MM.1S (cell line): ENCODE data around the gene TCERG1L.

Experiments
- DNase-seq: peaks from one replicate; pipeline ENCODE4 v3.0.0-alpha.2; 2015
- H2AFZ ChIP-seq: fragments of 300-600 bp; sonication (generic); 2 replicates; pipeline ENCODE4 v1.6.0; 2016; ENCODE audit warnings: antibody characterized with exemption, low read length
- H3F3A ChIP-seq: fragments of 300-600 bp; sonication (generic); 2 replicates; pipeline ENCODE4 v1.6.1; 2016; ENCODE audit warnings: mild to moderate bottlenecking, antibody characterized with exemption, low read length, moderate library complexity, mixed read lengths; ENCODE audit not compliant: insufficient read depth
- H3K27ac ChIP-seq: fragments of 300-600 bp; sonication (generic); 2 replicates; pipeline ENCODE4 v1.5.1; 2016; ENCODE audit warnings: mild to moderate bottlenecking, low read length
- H3K27me3 ChIP-seq: fragments of 300-600 bp; sonication (generic); replicated peaks from 2 replicates; pipeline ENCODE4 v1.6.0; 2016; ENCODE audit warnings: low read length; ENCODE audit not compliant: insufficient read depth
- H3K36me3 ChIP-seq: fragments of 300-600 bp; sonication (generic); replicated peaks from 2 replicates; pipeline ENCODE4 v1.6.1; 2016; ENCODE audit warnings: mild to moderate bottlenecking, low read length, mixed read lengths; ENCODE audit not compliant: insufficient read depth
- H3K4me1 ChIP-seq: fragments of 300-600 bp; sonication (generic); 2 replicates; pipeline ENCODE4 v1.6.1; 2016; ENCODE audit warnings: low read length, mixed read lengths
- H3K4me2 ChIP-seq: fragments of 300-600 bp; sonication (generic); 2 replicates; pipeline ENCODE4 v1.6.0; 2016; ENCODE audit warnings: low read depth, low read length
- H3K4me3 ChIP-seq: fragments of 300-600 bp; sonication (generic); 2 replicates; pipeline ENCODE4 v1.5.1; 2016; ENCODE audit warnings: low read length, mixed read lengths
- H3K79me2 ChIP-seq: fragments of 300-600 bp; sonication (generic); 2 replicates; pipeline ENCODE4 v1.6.1; 2016; ENCODE audit warnings: mixed run types, low read length, mixed read lengths
- H3K9ac ChIP-seq: fragments of 300-600 bp; sonication (generic); 2 replicates; pipeline ENCODE4 v1.6.1; 2016; ENCODE audit warnings: low read length, mixed read lengths
- H3K9me2 ChIP-seq: fragments of 300-600 bp; sonication (generic); replicated peaks from 2 replicates; pipeline ENCODE4 v1.6.1; 2016; ENCODE audit warnings: mild to moderate bottlenecking, low read length, mixed read lengths; ENCODE audit not compliant: insufficient read depth
- H3K9me3 ChIP-seq: fragments of 300-600 bp; sonication (generic); replicated peaks from 2 replicates; pipeline ENCODE4 v1.6.1; 2016; ENCODE audit warnings: mild to moderate bottlenecking, low read length, mixed read lengths; ENCODE audit not compliant: insufficient read depth
- H4K20me1 ChIP-seq: fragments of 300-600 bp; sonication (generic); 2 replicates; pipeline ENCODE4 v1.6.1; 2016; ENCODE audit warnings: mild to moderate bottlenecking, low read length, moderate library complexity, mixed read lengths; ENCODE audit not compliant: insufficient read depth
- EZH2 ChIP-seq: fragments of 300-600 bp; sonication (generic); optimal IDR thresholded peaks from 2 replicates; pipeline ENCODE3; 2017; ENCODE audit warnings: low read depth, mild to moderate bottlenecking, antibody characterized with exemption, low read length, mixed read lengths
- EZH2phosphoT487 ChIP-seq: fragments of 300-600 bp; sonication (generic); IDR thresholded peaks from 2 replicates; pipeline ENCODE4 v1.6.1; 2018; ENCODE audit warnings: antibody characterized with exemption, low read length
- TF ChIP-seq, protein P1 (sequence below): fragments of 300-600 bp; sonication (generic); IDR thresholded peaks from 2 replicates; pipeline ENCODE4 v1.5.1; 2016; ENCODE audit warnings: antibody characterized with exemption, low read length, mixed read lengths

TCERG1L gene

DNA sequence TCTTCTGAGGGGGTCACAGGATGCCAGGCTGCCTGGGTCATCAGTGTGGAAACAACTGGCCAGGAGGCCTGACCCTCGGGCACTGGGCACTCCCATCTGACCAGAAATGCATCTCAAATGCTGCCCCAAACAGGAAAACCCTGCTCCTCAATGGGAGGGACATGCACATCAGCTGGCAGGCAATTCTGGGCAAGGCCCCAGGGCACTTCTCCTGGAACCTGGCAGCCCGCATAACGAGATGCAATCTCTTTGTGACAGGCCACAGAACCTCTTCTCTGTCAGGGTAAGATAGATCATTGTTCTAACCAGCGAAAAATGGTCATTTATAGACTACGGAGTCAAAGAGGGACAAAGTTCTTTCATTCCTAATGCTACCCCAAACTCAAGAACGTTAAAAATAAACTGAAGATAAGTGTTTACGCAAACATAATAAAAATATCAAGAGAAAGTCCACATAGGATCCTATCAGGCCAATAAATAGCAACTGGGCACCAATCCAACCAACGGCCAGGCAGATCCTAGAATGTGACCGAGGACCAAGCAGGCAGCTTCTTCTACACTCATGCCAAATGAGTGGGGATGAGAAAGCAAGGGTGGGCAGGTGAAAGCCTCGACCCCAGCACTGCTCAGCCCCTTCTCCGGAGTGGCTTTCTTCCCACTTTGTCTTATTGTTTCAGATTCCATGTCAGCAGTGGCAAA lies 212.3 kb downstream of the TCERG1L start:
- Histone ChIP-seq H3K4me1 (no peaks in the 10 kb centered on the region), H3K36me3 (no peaks in the 10 kb centered on the region), H2AFZ (no peak overlapping the region), H4K20me1 (no peaks in the 10 kb centered on the region), H3K79me2 (no peaks in the 10 kb centered on the region), H3K4me2 (no peak overlapping the region), H3K4me3 (no peak overlapping the region), H3K9ac (no peak overlapping the region), H3K9me3 (no peaks in the 10 kb centered on the region), H3K9me2 (no peaks in the 10 kb centered on the region), H3K27me3 (peaks cover under 1% of the 10 kb centered on the region; the same call in 1 of the 2 replicates), H3K27ac (no peak overlapping the region), H3F3A (no peaks in the 10 kb centered on the region)
- DNase-seq = no peak
- TF ChIP-seq EZH2 (no peak), EZH2phosphoT487 (no peak)
- TF ChIP-seq, protein P1, sequence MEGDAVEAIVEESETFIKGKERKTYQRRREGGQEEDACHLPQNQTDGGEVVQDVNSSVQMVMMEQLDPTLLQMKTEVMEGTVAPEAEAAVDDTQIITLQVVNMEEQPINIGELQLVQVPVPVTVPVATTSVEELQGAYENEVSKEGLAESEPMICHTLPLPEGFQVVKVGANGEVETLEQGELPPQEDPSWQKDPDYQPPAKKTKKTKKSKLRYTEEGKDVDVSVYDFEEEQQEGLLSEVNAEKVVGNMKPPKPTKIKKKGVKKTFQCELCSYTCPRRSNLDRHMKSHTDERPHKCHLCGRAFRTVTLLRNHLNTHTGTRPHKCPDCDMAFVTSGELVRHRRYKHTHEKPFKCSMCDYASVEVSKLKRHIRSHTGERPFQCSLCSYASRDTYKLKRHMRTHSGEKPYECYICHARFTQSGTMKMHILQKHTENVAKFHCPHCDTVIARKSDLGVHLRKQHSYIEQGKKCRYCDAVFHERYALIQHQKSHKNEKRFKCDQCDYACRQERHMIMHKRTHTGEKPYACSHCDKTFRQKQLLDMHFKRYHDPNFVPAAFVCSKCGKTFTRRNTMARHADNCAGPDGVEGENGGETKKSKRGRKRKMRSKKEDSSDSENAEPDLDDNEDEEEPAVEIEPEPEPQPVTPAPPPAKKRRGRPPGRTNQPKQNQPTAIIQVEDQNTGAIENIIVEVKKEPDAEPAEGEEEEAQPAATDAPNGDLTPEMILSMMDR = no peak

DNA sequence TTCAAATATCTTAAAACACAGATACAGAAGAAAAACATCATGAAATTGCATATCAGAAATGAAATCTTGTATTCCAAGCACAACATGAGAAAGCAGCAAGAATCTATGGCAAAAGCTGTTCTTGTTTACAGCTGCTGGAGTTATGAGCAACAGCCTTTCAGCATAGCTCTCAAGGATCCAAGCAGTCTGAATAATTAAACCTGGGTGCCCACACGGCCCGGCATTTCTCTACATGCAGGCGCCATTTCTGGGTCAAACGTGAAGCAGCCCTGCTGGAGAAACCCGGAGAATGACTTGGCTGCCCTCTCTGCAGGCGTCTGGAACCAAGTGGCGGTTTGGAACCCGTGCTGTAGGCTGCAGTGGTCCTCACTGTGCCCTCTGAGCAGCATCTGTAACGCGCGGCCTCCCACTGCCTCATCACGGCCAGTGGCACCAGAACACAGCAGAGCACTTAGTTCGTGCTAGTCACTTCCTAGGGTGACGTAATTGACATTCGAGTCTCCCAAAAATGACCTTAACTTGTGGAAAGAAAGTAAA lies 213.0 kb downstream of the TCERG1L start:
- H3K79me2 ChIP-seq = no peaks in the 10 kb centered on the region
- H3F3A ChIP-seq = no peaks in the 10 kb centered on the region
- H3K4me2 ChIP-seq = no peak overlapping the region
- no peaks in the 10 kb centered on the region for H4K20me1 ChIP-seq
- TF ChIP-seq EZH2phosphoT487 (no peak), EZH2 (no peak)
- TF ChIP-seq, protein P1 = no peak
- H3K4me1 ChIP-seq = no peaks in the 10 kb centered on the region
- peaks cover 5% of the 10 kb centered on the region; the same call in 1 of the 2 replicates for H3K27me3 ChIP-seq
- no peaks in the 10 kb centered on the region for H3K9me2 ChIP-seq
- no peak overlapping the region for H2AFZ ChIP-seq
- no peak for DNase-seq
- H3K9ac ChIP-seq = no peak overlapping the region
- no peaks in the 10 kb centered on the region for H3K36me3 ChIP-seq
- no peaks in the 10 kb centered on the region for H3K9me3 ChIP-seq
- H3K27ac ChIP-seq = no peak overlapping the region
- no peak overlapping the region for H3K4me3 ChIP-seq

DNA sequence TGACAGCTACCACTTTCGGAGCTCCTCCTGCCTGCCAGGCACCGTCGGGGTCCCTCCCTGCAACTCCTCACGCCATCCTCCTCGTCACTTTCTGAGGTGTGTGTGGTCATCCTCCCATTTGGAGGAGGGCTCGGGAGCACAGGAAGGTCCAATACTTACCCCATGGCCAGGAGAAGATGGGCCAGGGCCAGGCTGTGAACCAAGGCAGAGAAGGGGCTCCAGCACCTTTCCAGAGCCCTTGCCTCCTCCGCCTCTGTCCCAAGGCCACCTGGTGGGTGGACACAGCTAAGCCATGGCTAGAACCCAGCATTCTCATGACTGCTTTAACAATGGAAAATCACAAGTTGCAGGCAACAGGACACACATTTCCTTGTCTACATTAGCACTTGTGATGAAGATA lies 215.5 kb downstream of the TCERG1L start:
- Histone ChIP-seq H3K9ac (no peak overlapping the region), H3K79me2 (no peaks in the 10 kb centered on the region), H3K4me1 (no peaks in the 10 kb centered on the region), H3K4me3 (no peak overlapping the region), H2AFZ (no peak overlapping the region), H3K9me3 (no peaks in the 10 kb centered on the region), H3K4me2 (no peak overlapping the region), H3F3A (no peaks in the 10 kb centered on the region), H3K27me3 (peaks cover 10% of the 10 kb centered on the region), H3K9me2 (no peaks in the 10 kb centered on the region), H3K36me3 (no peaks in the 10 kb centered on the region), H4K20me1 (no peaks in the 10 kb centered on the region), H3K27ac (no peak overlapping the region)
- TF ChIP-seq, protein P1 = no peak
- TF ChIP-seq EZH2 (no peak), EZH2phosphoT487 (no peak)
- no peak for DNase-seq
